Measurements from ENCODE around the gene AARS2. TPM values are rescaled to one million over a fixed set of nuclear protein-coding genes. Genes with fewer than 3 reads are reported as not detected.
A peak's percentile ranks its signal among the peaks of the same experiment; 100 is the strongest.
"Not testable (repeated sequence)": the region's sequence is repeated elsewhere in the genome, so short reads cannot be mapped to it uniquely, and the experiment has no call there.

AARS2 gene
- total RNA-seq, 1 donor from 2014 or later: 19.6 TPM

DNA sequence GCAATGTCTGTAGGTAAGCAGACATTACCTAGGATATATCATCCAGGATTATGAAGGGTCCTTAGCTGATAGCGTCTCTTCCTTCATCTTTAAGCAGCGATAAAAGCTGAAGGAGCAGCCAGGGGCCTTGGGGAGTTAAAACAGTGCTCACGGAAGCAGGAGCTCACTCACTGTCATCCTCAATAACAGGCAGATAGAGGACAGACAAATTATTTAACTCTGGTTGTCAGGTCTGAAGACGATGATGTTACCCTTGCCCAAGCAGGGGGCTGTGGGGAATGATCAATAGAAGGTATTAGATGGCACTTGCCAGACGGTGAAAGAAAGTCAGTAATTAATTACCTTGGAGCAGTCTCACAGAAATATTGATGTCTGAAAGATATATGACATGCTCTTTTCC is 16.7 kb upstream of the AARS2 start:
- no peak for DNase-seq

DNA sequence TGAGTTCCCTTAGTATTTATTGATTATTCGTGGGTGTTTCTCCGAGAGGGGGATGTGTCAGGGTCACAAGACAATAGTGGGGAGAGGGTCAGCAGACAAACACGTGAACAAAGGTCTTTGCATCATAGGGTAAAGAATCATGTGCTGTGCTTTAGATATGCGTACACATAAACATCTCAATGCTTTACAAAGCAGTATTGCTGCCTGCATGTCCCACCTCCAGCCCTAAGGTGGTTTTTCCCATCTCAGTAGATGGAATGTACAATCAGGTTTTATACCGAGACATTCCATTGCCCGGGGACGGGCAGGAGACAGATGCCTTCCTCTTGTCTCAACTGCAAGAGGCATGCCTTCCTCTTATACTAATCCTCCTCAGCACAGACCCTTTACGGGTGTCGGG is 15.1 kb upstream of the AARS2 start:
- not testable (repeated sequence) for DNase-seq

GRCh38 chr6:44327760-44328159 is 14.6 kb upstream of the AARS2 start:
- DNase-seq: no peak

DNA sequence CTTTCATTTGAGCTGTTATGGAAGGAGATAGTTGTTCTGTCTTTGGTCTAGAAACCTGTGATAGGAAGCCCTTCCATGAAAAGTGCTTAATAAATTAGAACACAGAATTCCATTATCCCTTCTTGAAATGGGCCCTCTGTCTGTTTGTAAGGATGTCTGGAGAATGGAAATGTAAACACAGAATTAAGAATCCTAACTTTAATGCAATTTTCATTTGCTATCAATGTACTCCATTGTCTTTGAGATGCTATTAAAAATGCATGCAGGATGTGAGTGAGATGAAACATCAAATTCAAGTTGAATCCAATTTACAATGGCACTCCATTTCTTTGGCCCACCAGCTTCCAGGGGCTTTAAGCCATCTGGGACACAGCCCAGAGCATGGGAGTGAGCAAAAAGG is 13.9 kb upstream of the AARS2 start:
- no peak for DNase-seq

DNA sequence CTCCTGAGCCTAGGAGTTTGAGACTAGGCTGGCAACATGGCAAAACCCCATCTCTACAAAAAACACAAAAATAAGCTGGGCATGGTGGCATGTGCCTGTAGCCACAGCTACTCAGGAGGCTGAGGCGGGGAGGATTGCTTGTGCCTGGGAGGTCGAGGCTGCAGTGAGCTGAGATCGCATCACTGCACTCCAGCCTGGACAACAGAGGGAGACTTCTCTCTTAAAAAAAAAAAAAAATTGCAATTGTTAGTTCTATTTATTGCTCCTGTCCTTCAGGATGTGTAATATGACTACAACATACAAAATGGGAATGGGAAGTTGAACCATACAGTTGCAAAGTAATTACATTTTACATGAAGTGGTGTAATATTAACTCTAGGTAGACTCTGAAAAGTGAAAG is 8.1 kb upstream of the AARS2 start:
- DNase-seq: no peak

GRCh38 chr6:44317136-44317631 is 4.0 kb upstream of the AARS2 start:
- DNase-seq: not testable (repeated sequence)

- DNase-seq: no peak
These were observed 3.3 kb upstream of the AARS2 start for GRCh38 chr6:44316481-44316880.

GRCh38 chr6:44315951-44316350 is 2.8 kb upstream of the AARS2 start:
- no peak for DNase-seq

DNA sequence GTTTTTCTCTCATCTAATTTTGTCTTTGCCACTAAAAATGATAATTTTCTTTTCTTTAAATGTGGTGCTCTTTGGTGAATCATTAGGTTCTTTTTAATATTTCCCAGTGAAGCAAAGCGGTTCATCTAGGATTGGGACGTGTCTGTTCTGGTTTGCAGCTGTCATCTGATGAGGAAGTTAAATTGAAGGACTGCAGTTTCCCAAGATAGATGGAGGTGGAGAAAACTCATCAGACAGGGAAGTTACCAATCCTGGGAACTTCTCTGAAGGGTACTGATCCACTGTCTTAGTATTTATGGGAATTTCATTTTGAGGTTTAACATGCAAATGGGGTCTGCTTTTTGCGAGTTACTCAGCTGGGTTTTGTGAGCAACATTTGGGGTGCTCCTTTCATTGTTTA is 2.4 kb upstream of the AARS2 start:
- no peak for DNase-seq

DNA sequence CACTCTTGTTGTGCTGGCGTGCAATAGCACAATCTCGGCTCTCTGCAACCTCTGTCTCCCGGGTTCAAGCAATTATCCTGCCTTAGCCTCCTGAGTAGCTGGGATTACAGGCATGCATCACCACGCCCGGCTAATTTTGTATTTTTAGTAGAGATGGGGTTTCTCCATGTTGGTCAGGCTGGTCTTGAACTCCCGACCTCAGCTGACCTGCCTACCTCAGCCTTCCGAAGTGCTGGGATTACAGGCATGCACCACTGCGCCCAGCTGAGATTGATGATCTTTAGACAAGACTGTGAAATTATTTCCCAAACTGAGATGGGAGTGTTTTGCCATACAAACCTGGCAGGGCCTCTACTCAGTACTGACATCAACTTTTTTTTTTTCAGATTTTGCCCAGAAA is 1.5 kb upstream of the AARS2 start:
- not testable (repeated sequence) for DNase-seq

GRCh38 chr6:44311767-44312166 is 1.4 kb downstream of the AARS2 start:
- DNase-seq: no peak

GRCh38 chr6:44311304-44311703 is 1.8 kb downstream of the AARS2 start:
- DNase-seq: no peak

DNA sequence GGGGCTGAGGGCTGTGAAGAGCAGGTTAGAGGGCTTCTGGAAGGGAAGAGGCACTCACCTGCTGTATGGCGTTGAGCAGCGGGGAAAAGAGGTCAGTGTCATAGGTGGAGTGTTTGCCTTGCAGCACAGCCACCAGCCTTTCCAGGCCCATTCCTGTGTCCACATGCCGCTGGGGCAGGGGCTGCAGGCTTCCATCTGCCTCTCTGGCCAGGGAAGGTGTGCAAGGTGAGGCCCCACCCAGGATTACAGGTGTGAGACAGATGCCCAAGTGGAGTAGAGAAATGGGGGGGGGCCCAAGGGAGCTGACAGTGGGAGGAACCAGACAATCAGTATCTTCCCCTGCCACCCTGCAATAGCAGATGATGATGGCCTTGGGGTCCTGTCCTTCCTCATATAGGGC is 2.9 kb downstream of the AARS2 start:
- no peak for DNase-seq

GRCh38 chr6:44309631-44310030 is 3.5 kb downstream of the AARS2 start:
- no peak for DNase-seq

DNA sequence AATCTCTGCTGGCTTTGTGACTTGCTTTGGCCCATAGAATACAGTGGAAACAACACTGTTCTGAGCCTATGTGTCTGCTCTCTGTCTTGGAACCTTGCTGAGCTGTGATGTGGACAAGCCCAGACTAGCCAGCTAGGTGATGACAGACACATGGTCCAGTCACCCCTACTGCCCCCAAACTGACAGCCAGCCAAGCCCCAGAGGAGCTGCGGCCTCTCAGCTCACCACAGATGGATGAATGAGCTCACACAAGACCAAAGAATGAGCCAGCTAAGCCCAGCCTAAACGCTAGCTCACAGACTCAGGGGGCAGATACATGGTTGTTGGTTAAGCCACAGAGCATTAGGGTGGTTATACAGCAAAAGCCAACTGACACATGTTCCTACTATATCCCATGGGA is 4.1 kb downstream of the AARS2 start:
- DNase-seq: no peak

- DNase-seq: no peak
These were observed 5.9 kb downstream of the AARS2 start for GRCh38 chr6:44307217-44307616.

DNA sequence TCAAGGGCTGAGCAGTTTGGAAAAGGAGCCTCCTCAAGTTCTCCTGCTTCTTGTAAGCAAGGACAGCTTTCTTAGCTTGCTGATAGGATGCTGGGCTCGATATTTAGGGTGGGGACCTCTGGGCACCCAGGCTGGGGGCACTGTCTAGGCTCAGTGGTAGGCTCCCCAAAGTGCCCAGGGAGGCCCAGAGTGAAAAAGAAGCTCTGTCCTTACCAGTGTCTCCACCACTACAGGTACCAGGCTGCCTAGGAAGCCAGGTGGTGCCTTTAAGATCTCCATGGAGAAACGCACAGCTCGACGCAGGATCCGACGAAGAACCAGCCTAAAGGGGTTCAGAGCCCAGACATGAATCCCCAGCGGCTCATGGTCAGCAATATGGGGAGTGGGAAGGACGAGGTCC is 6.4 kb downstream of the AARS2 start:
- DNase-seq: no peak

DNA sequence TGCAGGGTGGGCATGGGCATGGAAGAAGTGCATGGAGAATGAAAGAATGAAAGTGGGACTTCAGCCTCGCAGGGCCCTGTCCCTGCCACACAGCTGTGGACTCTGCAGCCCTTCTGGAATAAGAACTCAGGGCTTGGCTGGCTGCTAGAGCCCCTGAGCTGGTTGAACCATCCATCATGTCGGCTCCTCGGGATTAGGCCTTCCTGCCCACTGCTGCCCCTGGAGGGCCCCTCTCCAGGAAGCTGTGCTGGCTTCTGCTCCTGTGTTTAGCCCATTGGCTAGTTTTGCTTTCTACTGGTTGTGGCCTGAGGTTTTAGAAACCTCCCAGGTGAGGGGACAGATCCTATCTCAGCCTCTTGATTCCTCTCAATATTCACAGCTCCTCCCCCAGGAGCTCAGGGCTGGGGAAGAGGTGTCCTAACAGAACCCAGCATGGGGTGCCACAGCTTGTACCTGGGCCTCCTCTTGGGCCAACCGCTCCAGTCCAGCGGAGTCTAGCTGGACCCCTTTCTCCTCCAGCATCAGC is 7.9 kb downstream of the AARS2 start:
- no peak for DNase-seq

DNA sequence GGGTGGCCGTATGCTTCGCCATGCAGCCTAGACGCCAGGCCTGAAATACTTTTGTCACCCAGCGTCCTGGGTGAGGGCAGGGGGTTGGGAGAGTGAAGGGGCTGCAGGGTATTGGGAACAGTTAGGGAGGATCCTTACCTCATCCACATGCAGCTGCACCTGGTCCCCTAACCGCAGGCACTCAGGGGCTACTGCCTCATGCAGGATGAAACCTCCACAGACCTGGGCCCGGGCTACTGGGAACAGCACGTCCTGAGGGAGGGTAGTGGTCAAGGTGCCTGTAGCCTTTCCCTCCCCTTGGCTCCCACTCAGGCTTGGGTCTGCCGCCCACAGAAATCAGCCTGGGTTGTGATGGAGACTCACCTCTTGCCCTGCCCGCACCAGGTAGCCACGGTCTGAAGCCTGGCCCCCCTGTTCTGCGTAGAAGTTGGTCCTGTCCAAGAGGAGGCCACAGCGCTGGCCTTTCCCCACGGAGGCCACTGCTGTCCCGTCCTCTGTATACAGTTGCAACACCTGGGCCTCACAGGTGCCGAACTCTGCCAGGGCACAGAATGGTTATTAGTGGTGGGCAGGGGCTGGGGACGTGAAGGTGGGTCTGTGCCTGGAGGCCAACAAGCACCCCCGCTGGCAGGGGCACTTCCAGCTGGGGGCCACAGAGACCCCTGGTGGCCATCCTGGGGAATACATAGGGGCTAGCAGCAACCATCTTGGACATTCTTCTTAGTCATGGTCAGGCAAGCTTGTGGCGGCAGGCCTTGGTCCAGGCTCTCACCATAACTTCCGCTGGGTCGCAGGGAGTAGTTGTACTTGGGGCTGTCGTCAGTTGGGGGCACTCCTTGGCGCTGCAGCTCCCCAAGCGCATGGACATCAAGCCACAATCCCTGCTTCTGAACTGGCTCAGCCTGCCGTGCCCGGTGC is 8.6 kb downstream of the AARS2 start:
- DNase-seq: peak; percentile 18

DNA sequence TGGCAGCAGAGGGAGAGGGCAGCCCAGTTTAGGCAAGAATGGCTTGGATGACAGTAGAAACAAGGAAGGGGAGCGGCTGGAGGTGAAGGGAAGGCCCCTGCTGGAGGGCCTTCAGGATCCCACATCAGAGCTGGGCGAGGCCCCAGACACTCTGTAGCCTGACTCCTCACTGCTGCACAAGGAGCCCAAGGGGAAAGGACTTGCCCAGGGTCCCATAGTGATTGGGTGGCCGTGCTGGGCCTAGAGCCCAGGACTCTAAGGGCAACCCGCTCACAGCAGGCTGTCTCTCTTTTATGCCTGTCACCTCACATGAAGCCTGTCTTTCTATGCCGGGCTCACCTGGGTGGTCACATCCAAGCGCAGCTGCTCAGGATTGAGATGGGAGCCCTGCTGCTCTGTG is 9.3 kb downstream of the AARS2 start:
- no peak for DNase-seq

GRCh38 chr6:44302856-44303255 is 10.3 kb downstream of the AARS2 start:
- no peak for DNase-seq

DNA sequence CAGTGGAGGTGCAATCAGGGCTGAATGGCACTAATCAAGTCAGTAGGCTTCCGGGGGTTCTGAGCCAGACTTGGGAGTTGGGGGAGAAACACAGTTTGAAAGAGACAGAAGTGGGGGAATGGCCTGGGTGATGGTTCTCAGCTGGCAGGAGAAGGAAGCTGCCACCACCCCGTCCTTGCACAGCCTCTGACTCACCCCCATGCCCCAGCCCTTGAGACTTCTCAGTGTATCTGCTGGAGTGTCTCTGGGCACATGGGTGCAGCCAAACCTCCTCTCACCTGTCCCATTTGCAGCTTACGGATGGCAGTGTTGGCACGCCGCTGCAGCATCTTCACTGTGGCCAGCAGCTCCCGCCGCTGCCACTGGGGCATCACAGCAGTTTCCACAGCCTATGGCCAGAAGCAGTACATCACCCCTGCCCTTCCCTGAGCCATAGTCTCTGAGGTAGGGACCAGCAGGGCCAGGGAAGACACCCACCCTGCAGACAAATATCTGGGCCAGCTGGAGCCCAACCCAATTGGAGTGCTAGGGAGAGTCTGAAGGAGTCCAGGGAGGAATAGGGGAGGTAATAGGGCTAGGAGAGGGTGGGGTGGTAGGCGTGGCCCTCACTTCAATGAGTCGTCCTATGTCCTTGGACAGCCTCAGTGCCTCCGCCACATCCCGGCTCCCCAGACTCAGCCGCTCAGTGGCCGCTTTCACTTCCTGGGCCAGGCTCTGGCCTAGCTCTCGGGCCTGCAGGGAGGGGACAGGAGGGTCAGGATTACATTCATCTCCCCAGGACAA is 11.2 kb downstream of the AARS2 start:
- no peak for DNase-seq

- no peak for DNase-seq
These were observed 12.0 kb downstream of the AARS2 start for GRCh38 chr6:44301106-44301505.
